ENCODE results near the gene MYLK.
A peak's percentile ranks its signal among the peaks of the same experiment; 100 is the strongest.

MYLK gene

DNA sequence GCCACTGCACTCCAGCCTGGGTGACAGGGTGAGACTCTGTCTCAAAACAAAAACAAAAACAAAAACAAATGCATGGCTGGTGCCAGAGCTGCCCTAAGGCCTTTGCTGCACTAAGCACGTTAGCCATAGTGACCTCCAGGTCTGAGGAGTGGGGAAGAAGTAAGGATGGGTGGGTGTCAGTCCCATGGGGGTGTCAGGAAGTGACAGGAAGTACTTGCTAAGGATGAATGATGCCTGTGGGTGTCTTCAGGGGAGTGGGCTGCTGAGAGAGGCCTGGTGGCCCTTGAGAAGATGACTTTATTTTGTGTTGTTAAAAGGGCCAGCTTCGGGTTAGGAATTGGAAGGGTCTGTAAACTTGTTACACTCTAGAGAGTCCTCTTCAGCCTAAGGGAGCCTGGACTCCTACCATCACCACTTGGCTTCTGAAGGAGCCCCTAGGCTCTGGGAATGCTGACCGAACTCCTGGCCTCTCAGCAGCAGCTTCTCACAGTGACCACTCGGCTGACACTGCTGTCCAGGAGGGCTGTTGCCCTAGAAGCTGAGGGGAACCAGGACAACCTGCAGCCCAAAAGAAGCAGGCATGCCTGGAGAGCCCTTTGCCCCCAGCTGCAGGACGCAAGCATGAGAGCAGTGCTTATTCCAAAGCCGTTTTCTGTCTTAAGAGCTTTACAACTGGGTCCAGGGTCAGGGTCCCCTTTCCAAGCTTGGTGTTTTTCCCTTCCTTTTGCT lies 116.4 kb downstream of the MYLK start:
- DNase-seq: no peak

DNA sequence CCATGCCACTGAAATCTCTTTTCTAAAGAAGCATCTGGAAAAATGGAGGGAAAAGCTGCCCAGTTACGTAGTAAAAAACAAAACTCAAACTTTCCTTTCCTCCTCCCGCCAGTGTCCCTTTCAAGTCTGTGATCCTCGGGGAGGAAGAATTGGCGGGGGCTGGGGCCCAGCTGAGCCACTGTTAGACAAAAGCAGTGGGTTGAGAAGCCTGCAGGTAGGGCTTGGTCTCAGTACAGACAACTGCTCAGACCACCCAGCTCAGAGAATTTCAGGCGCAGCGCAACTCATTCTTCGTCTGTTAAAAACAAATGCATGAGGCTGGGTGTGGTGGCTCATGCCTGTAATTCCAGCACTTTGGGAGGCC lies 117.1 kb downstream of the MYLK start:
- no peak for DNase-seq

DNA sequence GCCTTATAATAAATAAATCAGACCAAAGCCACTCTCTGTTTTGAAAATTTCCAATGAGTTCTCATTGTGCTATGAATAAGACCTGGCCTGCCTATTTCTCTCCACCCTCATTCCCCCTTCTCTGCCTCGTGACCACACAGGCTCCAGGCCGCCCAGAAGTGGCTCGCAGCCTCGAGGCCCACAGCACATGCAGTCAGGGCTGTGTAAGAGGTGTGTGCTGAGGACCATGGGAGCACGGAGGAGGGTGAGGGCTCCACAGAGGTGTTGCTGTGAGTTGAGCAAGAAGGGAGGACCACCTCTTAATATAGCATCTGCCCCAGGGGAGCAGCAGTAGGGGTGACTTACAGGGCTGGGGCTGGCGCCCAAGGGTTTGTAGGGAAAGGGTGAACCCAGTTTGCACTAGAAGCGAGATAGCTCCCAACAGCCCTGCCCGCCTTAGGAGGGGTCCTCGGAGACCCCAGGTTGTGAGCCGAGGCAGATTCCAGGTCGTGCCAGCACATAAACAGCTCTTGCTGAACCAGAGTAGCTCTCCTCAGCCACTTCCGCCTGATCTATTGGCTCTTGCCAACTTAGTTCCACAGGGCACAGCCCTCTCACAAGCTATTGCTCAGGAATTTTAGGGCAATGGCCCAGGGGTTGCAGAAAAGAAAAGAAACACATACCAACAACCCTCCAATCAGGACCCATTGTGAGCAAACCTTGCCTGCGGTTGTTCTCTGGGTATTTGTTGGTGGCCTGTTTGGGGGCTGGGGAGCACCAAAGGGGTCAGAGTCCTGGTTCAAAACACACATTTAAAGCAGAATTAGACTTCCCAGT lies 117.7 kb downstream of the MYLK start:
- no peak for DNase-seq

DNA sequence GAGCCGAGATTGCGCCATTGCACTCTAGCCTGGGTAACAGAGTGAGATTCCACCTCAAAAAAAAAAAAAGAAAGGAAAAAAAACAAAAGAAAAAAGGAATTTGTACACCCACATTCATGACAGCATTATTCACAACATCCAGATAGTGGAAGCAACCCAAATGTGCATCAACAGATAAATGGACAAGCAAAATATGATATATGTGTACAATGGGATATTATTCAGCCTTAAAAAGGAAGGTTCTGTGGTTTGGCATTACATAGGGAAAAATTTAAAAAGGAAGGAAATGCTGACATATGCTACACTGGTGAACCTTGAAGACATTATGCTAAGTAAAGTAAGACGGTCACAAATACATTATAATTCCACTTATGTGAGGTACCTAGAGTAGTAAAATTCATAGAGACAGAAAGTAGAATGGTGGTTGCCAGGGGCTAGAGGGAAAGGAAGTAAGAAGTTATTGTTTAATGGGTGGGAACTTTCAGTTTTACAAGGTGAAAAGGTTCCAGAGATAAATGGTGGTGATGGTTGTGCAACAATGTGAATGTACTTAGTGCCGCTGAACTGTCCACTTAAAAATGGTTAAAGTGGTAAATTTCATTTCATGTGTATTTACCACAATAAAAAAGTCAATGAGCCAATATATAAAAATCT lies 118.5 kb downstream of the MYLK start:
- no peak for DNase-seq

DNA sequence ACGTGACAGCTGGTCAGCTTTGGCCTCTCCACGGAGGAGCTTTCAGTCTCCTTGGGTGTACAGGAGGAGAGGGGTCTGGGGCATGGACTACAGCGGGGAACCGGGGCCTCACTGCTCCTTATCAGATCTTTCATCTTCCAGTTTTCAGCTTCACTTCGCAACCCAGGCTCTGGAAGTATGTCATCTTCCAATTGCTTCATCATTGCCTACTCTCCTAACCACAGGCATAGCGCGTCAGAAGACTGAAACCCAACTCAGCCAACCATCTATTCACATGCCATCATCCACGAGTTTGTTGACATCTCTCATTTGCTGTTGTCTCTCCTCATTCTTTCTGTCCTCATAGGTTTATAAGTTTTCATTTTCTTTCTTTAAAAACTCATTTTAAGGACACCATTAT lies 119.5 kb downstream of the MYLK start:
- DNase-seq: no peak

DNA sequence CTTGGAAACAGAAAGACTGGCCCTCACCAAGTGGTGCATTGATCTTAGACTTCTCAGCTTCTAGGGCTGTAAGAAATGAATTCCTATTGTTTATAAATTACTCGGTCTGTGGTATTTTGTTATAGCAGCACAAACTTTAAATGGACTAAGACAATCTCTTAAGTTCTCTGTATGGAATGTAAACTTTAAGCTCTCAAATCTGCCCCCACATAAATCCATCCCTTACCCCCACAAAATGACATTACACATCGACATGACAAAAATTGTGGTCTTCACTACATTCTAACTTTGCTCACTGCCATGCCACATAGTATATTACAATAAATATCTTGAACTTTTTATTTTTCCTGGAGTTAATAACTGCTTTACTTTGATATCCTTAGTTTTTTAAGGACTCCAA lies 121.3 kb downstream of the MYLK start:
- no peak for DNase-seq

DNA sequence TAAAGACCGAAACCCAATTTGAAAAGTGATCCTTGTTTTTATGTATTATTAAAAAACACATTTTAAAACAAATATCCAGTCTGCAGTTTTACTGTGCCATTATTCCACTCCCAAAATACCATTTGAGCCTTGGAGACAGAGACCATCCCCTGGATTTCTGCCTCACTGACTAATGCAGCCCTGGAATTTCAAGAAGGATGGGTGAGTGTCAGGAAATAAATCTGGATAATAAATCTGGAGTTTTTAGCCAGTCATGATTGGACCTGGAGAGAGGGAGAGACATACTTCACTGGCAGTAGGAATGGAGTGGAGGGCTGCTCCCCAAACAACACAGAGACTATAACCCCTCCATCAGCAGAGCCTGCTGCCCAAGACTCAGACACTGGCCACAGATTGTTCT lies 123.3 kb downstream of the MYLK start:
- no peak for DNase-seq

DNA sequence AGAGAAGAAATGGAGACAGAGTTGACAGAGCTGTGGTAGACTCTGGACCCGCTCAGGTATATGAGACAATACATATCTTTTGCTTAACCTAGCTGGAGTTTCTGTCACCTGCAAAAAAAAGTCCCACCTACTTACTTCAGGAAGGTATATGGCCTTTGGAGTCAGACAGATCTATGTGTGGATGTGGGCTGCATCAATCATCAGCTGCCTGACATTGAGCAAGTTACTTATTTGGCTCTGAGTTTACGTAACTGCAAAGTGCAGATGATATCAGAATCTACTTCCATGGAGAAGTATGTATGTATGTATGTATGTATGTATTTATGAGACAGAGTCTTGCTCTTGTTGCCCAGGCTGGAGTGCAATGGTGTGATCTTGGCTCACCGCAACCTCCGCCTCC lies 124.3 kb downstream of the MYLK start:
- DNase-seq: no peak

DNA sequence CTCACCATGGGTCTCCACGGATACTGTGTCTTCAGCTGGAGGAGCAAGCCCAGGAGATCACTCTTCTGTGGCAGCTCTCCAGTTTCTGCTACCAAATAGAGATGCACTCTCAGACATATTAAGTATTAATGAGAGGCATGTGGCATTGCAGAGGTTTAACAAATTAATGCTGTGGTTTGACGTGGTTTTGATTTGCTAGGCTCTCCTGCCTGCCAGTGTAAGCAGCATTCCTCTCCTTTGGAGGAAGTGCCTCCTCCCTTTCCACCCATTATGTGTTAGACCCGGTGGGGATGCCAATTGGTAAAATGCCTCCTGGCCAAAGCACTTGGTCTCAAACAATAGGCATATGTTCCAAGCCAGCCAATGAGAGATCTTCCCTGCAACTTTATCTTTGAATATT lies 124.8 kb downstream of the MYLK start:
- no peak for DNase-seq

DNA sequence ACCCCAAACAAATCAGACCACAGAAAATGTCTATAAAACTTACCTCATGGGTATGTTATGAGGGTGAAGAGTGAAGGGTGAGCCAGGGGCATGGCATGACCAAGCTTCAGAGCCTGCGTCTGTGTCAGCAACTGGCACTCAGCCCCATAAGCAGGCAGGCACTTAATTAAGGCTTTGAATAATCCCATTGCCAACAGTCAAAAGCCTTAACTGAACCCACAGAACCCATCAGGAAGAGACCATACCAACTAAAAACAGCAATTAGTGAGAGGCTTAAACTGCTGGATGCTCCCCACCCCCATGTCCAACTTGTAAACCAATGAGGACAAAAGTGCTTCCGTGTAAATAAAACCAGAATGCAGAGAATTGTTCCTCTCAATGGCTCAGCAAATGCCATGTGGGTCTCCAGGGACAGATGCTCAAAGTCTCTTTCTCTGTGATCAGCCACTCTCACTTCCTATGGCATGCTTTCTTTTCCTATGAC lies 126.0 kb downstream of the MYLK start:
- DNase-seq: peak; percentile 83

DNA sequence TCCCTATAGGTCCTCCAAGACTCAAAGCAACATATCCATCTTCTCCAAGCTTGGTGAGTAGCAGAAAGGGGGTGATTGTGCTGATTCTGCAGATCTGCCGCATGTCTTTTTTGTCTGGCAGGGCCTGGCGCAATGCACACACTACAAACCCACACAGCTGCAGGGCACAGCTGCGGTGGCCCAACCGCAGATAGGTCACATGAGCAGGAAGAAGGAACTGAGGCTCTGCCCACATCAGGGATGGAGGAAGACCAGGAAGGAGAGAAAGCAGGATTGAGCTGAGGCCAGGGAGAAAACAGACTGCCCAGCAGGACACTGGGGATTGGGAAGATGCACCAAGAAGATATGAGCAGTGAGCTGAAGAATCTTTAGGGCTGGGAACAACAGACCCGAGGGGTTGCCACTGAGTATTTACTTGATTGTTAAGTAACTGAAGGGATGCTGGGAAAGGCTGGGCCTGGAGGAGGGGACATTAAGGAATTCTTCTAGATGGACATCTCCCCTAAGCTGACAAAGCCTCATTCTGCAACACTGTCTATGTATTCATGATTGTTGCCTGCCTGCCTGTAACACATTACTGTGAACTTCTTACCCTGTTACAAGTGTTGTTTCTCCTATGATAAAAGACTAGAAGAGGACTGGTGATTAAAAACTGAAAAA lies 126.7 kb downstream of the MYLK start:
- DNase-seq: no peak

DNA sequence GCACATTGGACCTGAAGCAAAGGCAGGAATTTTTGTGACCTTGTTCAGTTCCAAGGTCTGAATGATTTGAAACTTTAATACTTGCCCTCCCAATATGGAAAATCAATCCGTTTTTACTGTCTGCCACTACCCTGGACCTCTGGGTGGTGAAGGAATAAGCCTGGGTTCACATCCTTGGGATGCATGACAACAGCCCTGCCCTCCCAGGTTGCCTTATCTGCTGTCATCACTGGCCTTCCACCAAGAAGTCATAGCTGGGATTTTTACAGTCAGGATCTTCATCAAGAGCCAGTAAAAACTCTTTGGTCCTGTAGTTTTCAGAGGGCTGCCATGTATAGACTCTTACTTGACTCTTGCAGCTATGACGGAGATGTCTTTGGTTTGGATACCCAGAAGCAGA lies 128.6 kb downstream of the MYLK start:
- no peak for DNase-seq

DNA sequence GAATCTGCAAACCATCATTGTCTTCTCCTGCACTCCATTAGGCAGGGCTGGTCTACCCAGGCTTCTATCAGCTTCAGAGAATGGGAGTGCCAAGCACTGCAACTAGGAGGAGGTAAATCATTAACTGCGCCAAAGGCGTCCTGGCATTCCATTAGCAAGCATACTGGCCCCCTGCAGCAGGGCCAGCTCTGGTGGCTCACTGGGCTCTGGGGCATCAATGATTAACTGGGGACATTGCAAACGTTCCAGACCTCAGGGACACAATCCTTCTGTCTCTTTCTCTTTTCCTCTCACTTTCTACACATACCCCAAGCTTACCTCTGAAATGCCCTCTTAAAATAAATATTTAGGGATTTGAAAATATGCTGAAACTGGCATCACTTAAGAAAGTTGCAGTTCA lies 129.0 kb downstream of the MYLK start:
- no peak for DNase-seq

DNA sequence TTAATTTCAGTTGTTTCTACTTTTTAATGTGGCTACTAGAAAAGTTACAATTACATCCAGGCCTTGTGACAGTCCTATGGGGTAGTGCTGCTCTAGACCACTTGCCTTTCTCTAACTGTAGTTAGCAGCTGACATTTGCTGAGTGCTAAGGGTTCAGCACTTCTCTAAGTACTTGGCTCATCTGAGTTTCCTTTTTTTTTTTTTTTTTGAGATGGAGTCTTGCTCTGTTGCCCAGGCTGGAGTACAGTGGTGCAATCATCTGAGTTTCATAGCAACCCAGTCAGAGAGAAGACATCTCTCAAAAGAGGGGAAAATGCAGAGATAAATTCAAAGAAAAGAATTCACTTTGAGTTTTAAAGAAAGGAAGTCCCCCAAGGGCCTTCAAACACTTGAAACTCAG lies 130.8 kb downstream of the MYLK start:
- DNase-seq: no peak

DNA sequence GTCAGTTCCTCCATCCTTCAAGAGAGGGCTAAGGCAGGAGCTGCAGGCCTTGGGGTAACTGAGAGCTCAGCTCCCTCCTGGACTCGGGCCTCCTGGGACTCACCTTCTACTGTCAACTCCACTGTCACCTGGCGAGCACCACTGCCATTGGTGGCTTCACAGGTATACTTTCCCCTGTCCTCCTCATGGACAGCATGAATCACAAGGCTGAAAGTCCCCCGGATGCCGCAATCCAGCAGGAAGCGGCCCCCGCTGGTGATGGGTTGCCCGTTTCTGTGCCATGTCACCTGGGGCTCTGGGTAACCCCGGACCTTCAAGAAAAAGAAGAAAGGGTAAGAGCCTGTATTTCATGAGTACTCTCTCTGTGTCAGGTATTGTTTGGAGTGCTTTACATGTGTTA lies 131.9 kb downstream of the MYLK start:
- no peak for DNase-seq

DNA sequence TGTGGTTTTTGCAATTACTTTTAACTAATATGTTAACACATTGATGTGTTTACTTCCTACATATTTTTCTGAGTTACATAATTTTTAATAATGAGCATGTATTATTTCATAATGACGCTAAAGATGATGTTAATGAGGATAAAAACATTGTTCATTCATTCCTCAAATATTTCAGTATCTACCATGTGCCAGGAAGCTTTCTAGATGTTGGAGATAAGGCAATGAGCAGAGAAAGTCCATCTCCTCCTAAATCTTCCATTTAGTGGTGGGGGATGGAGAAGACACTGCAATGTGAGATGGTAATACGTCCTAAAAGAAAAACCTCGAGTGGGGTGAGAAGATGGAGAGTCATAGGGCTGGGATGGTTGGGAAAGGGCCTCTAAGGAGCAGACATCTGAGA lies 132.7 kb downstream of the MYLK start:
- no peak for DNase-seq

DNA sequence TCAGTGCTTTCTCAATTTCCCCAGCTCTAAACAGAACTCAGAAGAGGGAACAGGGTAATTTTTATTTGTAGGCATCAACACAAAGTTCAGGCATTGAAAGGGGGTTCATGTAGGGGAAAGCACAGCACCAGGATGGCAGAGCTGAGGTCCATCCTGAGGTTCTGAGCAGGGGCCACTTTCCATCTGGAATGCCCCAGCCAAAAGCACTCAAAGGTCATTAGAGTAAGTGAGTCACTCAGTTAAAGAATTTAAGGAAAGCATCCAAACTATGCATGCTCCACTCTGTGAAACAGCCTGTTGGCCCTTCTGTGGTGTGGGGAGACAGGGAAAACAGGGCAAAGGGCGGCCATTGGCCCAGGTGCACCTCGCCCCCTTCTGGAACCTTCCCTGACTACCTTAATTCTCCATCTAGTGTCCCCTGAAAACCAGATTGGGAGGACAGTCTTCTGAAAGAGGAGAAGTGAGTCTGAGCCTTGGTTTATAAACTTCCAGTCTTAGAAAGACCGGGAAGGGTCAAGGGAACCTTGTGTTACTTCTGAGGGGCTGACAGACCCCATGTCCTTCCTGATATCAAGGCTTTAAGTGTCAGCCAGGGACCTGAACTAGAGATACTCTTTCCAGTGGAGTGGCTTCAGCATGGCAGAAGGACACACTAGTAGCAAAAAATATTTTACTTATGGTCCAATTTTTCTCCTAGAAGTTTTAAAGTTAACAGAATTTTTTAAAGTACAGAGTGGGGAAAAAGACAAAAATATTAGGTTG lies 133.3 kb downstream of the MYLK start:
- no peak for DNase-seq

DNA sequence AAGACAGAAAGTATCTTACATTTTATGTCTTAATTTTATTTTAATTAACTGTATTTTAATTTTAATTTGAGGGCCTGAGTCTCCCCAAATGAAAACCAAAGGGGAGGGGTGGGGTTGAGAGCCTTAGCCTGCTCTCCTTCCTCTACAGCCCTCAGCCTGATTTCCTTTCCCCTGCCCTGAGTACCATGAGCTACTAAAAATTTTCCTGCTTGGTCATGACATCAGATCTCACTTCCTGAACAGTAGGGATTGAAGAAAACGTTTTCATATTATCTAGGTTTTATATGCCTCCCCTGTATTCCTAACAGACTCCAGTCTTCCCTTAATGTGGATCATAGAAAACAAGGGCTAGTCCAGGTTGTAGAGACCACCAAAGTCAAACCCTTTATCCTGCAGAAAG lies 133.9 kb downstream of the MYLK start:
- DNase-seq: no peak

DNA sequence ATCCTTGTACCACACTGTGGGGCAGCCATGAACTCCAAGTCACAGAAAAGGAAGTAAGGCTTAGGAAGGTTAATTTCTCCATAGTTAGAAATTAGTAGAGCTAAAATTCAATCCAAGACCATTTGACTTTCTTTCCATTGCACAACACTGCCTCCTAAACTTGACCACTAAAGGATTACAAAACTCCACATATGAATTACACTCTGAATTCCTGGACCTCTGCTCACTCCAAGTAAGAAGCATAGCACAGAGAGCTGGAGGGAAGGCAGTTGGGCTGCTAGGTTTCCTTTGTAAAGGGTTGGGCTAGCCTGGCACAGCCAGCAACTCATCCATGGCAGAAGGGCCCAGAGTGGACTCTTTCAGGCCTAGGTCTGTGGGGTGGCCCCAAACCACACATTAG lies 134.4 kb downstream of the MYLK start:
- no peak for DNase-seq

DNA sequence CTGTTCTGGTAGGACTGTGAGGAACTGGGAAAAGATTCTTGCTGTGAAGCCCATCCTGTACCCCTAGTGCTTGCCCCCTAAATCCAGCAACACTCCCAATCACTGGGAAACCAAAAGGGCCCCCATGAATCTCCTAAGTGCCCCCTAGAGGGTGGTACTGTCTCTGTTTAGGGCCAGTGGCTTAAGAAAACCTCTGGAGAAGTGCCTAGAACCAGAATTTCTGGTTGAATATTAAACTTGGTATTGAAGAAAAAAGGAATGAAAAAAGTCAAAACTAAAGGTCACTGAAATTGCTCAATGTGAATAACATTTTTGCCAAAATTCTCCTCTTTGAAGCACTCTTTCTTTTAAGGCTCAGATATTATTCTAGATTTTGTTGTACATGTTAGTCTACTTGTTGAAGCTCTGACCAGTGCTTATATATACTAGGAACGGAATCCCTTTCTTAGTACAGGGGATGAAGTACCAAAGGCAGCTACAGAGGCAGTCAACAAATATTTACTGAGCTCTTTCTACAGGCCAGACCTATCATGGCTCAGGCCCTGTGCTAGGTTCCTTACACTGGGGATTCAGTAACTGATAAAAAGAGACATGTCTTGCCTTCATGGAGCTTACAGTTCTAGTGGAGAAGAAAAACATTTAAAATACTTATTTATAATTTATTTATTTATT lies 138.8 kb downstream of the MYLK start:
- DNase-seq: no peak

DNA sequence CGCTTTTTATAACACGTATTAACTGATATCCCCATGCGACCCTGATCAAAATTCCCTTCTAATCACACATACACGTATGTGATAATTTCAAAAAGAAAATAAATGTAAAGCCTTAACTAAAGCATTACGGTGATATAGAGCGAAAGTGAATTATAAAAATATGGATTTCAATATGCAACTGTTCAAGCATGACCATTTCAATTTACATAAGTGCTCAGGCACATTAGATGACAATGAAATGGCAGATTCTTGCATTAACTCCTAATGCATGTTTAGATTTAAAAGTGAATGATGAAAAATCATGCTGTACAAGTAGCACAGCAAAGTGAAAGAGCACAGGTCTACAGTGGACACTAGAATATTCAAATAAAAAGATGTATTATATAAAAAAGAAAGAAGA lies 140.1 kb downstream of the MYLK start:
- no peak for DNase-seq

DNA sequence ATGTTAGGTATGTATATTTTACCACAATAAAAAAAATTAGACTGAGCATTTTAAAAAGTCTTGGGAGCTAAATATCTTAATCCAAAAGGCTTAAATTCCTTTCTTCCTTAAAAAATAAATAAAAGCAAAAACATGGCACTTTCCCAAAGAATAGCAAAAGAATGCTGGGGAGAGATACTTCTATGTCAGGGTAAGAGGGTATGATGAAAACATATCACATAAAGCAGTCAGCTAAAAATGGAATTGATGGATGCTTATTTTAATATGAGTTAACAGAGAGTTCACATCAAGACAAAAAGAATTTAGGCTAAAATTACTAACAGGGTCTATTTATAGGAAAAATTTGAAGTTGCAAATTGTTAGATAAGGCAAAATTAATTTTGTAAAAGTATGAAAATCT lies 141.0 kb downstream of the MYLK start:
- no peak for DNase-seq

Measured in NCI-H1436 (cell line).